GM23338 (cell line): ENCODE data around the gene PUS1. TPM values are rescaled to one million over a fixed set of nuclear protein-coding genes. Genes with fewer than 3 reads are reported as not detected.

Source experiments
- ATAC-seq: fragments of 200-7000 bp; cut with Tn5 transposase; 3 replicates; pipeline ENCODE4 v1.9.1; 2020
- DNase-seq: peaks from one replicate; pipeline ENCODE4 v3.0.0-alpha.2; 2015; ENCODE audit warnings: low spot score
- H2AFZ ChIP-seq: fragments of 200-600 bp; sonication (generic); 2 replicates; pipeline ENCODE4 v1.8.0; 2016; ENCODE audit warnings: antibody characterized with exemption, mild to moderate bottlenecking, moderate library complexity
- H3F3A ChIP-seq: fragments of 200-600 bp; sonication (generic); replicated peaks from 2 replicates; pipeline ENCODE4 v1.8.0; 2017; ENCODE audit warnings: antibody characterized with exemption, mixed run types, low read depth
- H3K27ac ChIP-seq: fragments of 200-600 bp; sonication (generic); 2 replicates; pipeline ENCODE4 v1.6.1; 2016; ENCODE audit warnings: low read depth
- H3K27me3 ChIP-seq: fragments of 200-600 bp; sonication (generic); 2 replicates; pipeline ENCODE4 v1.8.0; 2016; ENCODE audit warnings: mild to moderate bottlenecking, mixed run types, moderate library complexity; ENCODE audit not compliant: insufficient read depth
- H3K36me3 ChIP-seq: fragments of 200-600 bp; sonication (generic); 2 replicates; pipeline ENCODE4 v1.8.0; 2016; ENCODE audit warnings: mild to moderate bottlenecking; ENCODE audit not compliant: insufficient read depth
- H3K4me1 ChIP-seq: fragments of 200-600 bp; sonication (generic); 2 replicates; pipeline ENCODE4 v1.8.0; 2016; ENCODE audit warnings: mild to moderate bottlenecking, moderate library complexity; ENCODE audit not compliant: insufficient read depth
- H3K4me2 ChIP-seq: fragments of 200-600 bp; sonication (generic); 2 replicates; pipeline ENCODE4 v1.7.1; 2017; ENCODE audit warnings: mixed run types
- H3K4me3 ChIP-seq: fragments of 200-600 bp; sonication (generic); 2 replicates; pipeline ENCODE4 v1.6.1; 2016; ENCODE audit warnings: mixed run types
- H3K79me2 ChIP-seq: fragments of 200-600 bp; sonication (generic); replicated peaks from 2 replicates; pipeline ENCODE4 v1.8.0; 2017; ENCODE audit warnings: mild to moderate bottlenecking; ENCODE audit not compliant: insufficient read depth
- H3K9me2 ChIP-seq: fragments of 200-600 bp; sonication (generic); 2 replicates; pipeline ENCODE4 v1.8.0; 2017; ENCODE audit not compliant: insufficient read depth
- H4K20me1 ChIP-seq: fragments of 200-600 bp; sonication (generic); replicated peaks from 2 replicates; pipeline ENCODE4 v1.8.0; 2017; ENCODE audit warnings: mild to moderate bottlenecking; ENCODE audit not compliant: insufficient read depth
- H3K27ac Mint-ChIP-seq: 2 replicates; pipeline ENCODE4 v1.8.0; 2020; ENCODE audit warnings: inconsistent platforms, mild to moderate bottlenecking, moderate library complexity, mixed read lengths
- H3K27me3 Mint-ChIP-seq: 3 replicates; pipeline ENCODE4 v1.8.0; 2022; ENCODE audit warnings: low read depth, mild to moderate bottlenecking, moderate library complexity, mixed read lengths, inconsistent platforms; ENCODE audit not compliant: insufficient read depth, poor library complexity
- H3K36me3 Mint-ChIP-seq: 3 replicates; pipeline ENCODE4 v1.8.0; 2021; ENCODE audit warnings: low read depth, mild to moderate bottlenecking, inconsistent platforms, moderate library complexity, mixed read lengths
- H3K4me1 Mint-ChIP-seq: 3 replicates; pipeline ENCODE4 v1.8.0; 2020; ENCODE audit warnings: mild to moderate bottlenecking, inconsistent platforms, mixed read lengths
- H3K4me3 Mint-ChIP-seq: 3 replicates; pipeline ENCODE4 v1.8.0; 2021; ENCODE audit warnings: moderate library complexity, mild to moderate bottlenecking, inconsistent platforms, mixed read lengths
- H3K9me3 Mint-ChIP-seq: 3 replicates; pipeline ENCODE4 v1.8.0; 2020; ENCODE audit warnings: moderate library complexity, mild to moderate bottlenecking, inconsistent platforms, mixed read lengths
- CREB1 ChIP-seq: fragments of 250-450 bp; sonication (Bioruptor Pico); IDR thresholded peaks from 2 replicates; pipeline ENCODE4 v1.5.0; 2020; ENCODE audit warnings: low read depth, mild to moderate bottlenecking, moderate library complexity
- EZH2 ChIP-seq: fragments of 200-600 bp; sonication (generic); IDR thresholded peaks from one replicate; pipeline ENCODE4 v1.8.0; 2017; ENCODE audit warnings: antibody characterized with exemption, mild to moderate bottlenecking, low read depth; ENCODE audit not compliant: unreplicated experiment
- EZH2phosphoT487 ChIP-seq: fragments of 200-600 bp; sonication (generic); IDR thresholded peaks from one replicate; pipeline ENCODE4 v1.8.1; 2018; ENCODE audit warnings: antibody characterized with exemption; ENCODE audit not compliant: unreplicated experiment
- JUNB ChIP-seq: IDR thresholded peaks from one replicate; pipeline ENCODE4 v1.6.1; 2016; ENCODE audit warnings: antibody characterized with exemption; ENCODE audit not compliant: unreplicated experiment
- NANOG ChIP-seq: IDR thresholded peaks from 2 replicates; pipeline ENCODE4 v1.6.1; 2016; ENCODE audit warnings: antibody characterized with exemption, borderline replicate concordance
- POLR2AphosphoS5 ChIP-seq: IDR thresholded peaks from 2 replicates; pipeline ENCODE4 v1.6.1; 2016; ENCODE audit warnings: antibody characterized with exemption, low read depth
- STAT1 ChIP-seq: IDR thresholded peaks from one replicate; pipeline ENCODE4 v1.6.1; 2016; ENCODE audit warnings: antibody characterized with exemption; ENCODE audit not compliant: unreplicated experiment
- ZNF114 ChIP-seq: fragments of 250-450 bp; sonication (Bioruptor Pico); IDR thresholded peaks from 2 replicates; pipeline ENCODE4 v1.5.0; 2020; ENCODE audit warnings: mild to moderate bottlenecking, moderate library complexity
- ZNF331 ChIP-seq: fragments of 250-450 bp; sonication (Bioruptor Pico); IDR thresholded peaks from 2 replicates; pipeline ENCODE4 v1.5.0; 2020; ENCODE audit warnings: low read depth, mild to moderate bottlenecking, moderate library complexity
- polyA plus RNA-seq: library from polyadenylated mRNA; unstranded; fragments of >200 nt; fragmentation: Nextera tagmentation; extraction: Ambion mirVana; gene quantifications from 2 replicates; pipeline ENCODE4 v1.2.1, GENCODE V29; 2016
- total RNA-seq: library from RNA; depleted of rRNA; stranded (reverse); fragments of >200 nt; shearing (Covaris generic); gene quantifications from 2 replicates; pipeline ENCODE4 v1.2.3, GENCODE V29; 2014
- TF ChIP-seq, protein P1 (sequence below): IDR thresholded peaks from 2 replicates; pipeline ENCODE4 v1.6.1; 2016; ENCODE audit warnings: antibody characterized with exemption
- TF ChIP-seq, protein P2 (sequence below), 2 experiments: fragments of 200-600 bp in 1 of 2; sonication (generic) in 1 of 2; conservative IDR thresholded peaks; 2 replicates each; pipeline versions ENCODE4 v1.5.1 to v1.6.1; 2016 to 2017; ENCODE audit warnings: antibody characterized with exemption in 2 of 2, low read depth in 2 of 2, mild to moderate bottlenecking in 2 of 2, moderate library complexity in 1 of 2
- TF ChIP-seq, protein P3 (sequence below): fragments of 250-450 bp; sonication (Bioruptor Pico); IDR thresholded peaks from 2 replicates; pipeline ENCODE4 v1.5.0; 2020; ENCODE audit warnings: mild to moderate bottlenecking, moderate library complexity
- TF ChIP-seq, protein P4 (sequence below): IDR thresholded peaks from one replicate; pipeline ENCODE4 v1.6.1; 2018; ENCODE audit warnings: antibody characterized with exemption; ENCODE audit not compliant: unreplicated experiment

The PUS1 gene
- total and polyA plus RNA-seq, 2 experiments from 2014 or later: 52.4 to 73.0 TPM

DNA sequence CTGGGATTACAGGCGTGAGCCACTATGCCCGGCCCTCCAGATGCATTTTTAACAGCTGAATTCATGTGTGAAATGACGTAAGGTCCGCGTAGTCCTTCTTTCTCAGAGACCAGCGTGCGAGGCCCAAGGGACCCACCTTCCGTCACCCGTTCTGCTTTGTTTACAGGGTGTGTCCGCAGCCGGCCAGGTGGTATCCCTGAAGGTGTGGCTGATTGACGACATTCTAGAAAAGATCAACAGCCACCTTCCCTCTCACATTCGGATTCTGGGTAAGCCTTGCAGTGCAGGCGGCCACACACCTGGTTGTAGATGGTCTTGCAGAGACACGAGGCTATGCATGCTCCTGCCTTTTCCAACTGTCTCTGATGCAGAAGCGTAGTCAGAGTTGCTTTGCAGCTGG, 9.9 kb downstream of the PUS1 start:
- Histone ChIP-seq H3K4me3 (no peak overlapping the region), H3K79me2 (no peaks in the 10 kb centered on the region; the same call in 1 of the 2 replicates), H3K4me1 (no peaks in the 10 kb centered on the region), H2AFZ (no peak overlapping the region), H3K27me3 (no peaks in the 10 kb centered on the region), H3K9me2 (no peaks in the 10 kb centered on the region), H3K4me2 (no peak overlapping the region), H3K27ac (peak overlapping the region; percentile 45; the same call in 1 of the 2 replicates), H3K36me3 (peaks cover 48% of the 10 kb centered on the region), H3F3A (peaks cover 3% of the 10 kb centered on the region; the same call in 1 of the 2 replicates), H4K20me1 (peaks cover 9% of the 10 kb centered on the region; the same call in 1 of the 2 replicates)
- H3K4me3 Mint-ChIP-seq: no peak overlapping the region
- peaks cover 8% of the 10 kb centered on the region for H3K27me3 Mint-ChIP-seq
- DNase-seq: no peak
- TF ChIP-seq CREB1 (no peak), EZH2 (no peak), STAT1 (no peak), ZNF114 (CRISPR knock-in tag) (no peak), EZH2phosphoT487 (no peak), NANOG (no peak), JUNB (no peak), ZNF331 (CRISPR knock-in tag) (no peak), POLR2AphosphoS5 (no peak)
- TF ChIP-seq, protein P1, sequence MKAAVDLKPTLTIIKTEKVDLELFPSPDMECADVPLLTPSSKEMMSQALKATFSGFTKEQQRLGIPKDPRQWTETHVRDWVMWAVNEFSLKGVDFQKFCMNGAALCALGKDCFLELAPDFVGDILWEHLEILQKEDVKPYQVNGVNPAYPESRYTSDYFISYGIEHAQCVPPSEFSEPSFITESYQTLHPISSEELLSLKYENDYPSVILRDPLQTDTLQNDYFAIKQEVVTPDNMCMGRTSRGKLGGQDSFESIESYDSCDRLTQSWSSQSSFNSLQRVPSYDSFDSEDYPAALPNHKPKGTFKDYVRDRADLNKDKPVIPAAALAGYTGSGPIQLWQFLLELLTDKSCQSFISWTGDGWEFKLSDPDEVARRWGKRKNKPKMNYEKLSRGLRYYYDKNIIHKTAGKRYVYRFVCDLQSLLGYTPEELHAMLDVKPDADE: no peak
- TF ChIP-seq, protein P2, sequence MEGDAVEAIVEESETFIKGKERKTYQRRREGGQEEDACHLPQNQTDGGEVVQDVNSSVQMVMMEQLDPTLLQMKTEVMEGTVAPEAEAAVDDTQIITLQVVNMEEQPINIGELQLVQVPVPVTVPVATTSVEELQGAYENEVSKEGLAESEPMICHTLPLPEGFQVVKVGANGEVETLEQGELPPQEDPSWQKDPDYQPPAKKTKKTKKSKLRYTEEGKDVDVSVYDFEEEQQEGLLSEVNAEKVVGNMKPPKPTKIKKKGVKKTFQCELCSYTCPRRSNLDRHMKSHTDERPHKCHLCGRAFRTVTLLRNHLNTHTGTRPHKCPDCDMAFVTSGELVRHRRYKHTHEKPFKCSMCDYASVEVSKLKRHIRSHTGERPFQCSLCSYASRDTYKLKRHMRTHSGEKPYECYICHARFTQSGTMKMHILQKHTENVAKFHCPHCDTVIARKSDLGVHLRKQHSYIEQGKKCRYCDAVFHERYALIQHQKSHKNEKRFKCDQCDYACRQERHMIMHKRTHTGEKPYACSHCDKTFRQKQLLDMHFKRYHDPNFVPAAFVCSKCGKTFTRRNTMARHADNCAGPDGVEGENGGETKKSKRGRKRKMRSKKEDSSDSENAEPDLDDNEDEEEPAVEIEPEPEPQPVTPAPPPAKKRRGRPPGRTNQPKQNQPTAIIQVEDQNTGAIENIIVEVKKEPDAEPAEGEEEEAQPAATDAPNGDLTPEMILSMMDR (conservative IDR thresholded peaks at IDR 0.05; ENCODE audit: low read depth in 2 of 2): no peak
- TF ChIP-seq, protein P3, sequence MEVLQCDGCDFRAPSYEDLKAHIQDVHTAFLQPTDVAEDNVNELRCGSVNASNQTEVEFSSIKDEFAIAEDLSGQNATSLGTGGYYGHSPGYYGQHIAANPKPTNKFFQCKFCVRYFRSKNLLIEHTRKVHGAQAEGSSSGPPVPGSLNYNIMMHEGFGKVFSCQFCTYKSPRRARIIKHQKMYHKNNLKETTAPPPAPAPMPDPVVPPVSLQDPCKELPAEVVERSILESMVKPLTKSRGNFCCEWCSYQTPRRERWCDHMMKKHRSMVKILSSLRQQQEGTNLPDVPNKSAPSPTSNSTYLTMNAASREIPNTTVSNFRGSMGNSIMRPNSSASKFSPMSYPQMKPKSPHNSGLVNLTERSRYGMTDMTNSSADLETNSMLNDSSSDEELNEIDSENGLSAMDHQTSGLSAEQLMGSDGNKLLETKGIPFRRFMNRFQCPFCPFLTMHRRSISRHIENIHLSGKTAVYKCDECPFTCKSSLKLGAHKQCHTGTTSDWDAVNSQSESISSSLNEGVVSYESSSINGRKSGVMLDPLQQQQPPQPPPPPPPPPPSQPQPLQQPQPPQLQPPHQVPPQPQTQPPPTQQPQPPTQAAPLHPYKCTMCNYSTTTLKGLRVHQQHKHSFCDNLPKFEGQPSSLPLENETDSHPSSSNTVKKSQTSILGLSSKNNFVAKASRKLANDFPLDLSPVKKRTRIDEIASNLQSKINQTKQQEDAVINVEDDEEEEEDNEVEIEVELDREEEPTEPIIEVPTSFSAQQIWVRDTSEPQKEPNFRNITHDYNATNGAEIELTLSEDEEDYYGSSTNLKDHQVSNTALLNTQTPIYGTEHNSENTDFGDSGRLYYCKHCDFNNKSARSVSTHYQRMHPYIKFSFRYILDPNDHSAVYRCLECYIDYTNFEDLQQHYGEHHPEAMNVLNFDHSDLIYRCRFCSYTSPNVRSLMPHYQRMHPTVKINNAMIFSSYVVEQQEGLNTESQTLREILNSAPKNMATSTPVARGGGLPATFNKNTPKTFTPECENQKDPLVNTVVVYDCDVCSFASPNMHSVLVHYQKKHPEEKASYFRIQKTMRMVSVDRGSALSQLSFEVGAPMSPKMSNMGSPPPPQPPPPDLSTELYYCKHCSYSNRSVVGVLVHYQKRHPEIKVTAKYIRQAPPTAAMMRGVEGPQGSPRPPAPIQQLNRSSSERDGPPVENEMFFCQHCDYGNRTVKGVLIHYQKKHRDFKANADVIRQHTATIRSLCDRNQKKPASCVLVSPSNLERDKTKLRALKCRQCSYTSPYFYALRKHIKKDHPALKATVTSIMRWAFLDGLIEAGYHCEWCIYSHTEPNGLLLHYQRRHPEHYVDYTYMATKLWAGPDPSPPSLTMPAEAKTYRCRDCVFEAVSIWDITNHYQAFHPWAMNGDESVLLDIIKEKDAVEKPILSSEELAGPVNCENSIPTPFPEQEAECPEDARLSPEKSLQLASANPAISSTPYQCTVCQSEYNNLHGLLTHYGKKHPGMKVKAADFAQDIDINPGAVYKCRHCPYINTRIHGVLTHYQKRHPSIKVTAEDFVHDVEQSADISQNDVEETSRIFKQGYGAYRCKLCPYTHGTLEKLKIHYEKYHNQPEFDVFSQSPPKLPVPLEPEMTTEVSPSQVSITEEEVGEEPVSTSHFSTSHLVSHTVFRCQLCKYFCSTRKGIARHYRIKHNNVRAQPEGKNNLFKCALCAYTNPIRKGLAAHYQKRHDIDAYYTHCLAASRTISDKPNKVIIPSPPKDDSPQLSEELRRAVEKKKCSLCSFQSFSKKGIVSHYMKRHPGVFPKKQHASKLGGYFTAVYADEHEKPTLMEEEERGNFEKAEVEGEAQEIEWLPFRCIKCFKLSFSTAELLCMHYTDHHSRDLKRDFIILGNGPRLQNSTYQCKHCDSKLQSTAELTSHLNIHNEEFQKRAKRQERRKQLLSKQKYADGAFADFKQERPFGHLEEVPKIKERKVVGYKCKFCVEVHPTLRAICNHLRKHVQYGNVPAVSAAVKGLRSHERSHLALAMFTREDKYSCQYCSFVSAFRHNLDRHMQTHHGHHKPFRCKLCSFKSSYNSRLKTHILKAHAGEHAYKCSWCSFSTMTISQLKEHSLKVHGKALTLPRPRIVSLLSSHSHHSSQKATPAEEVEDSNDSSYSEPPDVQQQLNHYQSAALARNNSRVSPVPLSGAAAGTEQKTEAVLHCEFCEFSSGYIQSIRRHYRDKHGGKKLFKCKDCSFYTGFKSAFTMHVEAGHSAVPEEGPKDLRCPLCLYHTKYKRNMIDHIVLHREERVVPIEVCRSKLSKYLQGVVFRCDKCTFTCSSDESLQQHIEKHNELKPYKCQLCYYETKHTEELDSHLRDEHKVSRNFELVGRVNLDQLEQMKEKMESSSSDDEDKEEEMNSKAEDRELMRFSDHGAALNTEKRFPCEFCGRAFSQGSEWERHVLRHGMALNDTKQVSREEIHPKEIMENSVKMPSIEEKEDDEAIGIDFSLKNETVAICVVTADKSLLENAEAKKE (CRISPR knock-in tag): no peak
- TF ChIP-seq, protein P4, sequence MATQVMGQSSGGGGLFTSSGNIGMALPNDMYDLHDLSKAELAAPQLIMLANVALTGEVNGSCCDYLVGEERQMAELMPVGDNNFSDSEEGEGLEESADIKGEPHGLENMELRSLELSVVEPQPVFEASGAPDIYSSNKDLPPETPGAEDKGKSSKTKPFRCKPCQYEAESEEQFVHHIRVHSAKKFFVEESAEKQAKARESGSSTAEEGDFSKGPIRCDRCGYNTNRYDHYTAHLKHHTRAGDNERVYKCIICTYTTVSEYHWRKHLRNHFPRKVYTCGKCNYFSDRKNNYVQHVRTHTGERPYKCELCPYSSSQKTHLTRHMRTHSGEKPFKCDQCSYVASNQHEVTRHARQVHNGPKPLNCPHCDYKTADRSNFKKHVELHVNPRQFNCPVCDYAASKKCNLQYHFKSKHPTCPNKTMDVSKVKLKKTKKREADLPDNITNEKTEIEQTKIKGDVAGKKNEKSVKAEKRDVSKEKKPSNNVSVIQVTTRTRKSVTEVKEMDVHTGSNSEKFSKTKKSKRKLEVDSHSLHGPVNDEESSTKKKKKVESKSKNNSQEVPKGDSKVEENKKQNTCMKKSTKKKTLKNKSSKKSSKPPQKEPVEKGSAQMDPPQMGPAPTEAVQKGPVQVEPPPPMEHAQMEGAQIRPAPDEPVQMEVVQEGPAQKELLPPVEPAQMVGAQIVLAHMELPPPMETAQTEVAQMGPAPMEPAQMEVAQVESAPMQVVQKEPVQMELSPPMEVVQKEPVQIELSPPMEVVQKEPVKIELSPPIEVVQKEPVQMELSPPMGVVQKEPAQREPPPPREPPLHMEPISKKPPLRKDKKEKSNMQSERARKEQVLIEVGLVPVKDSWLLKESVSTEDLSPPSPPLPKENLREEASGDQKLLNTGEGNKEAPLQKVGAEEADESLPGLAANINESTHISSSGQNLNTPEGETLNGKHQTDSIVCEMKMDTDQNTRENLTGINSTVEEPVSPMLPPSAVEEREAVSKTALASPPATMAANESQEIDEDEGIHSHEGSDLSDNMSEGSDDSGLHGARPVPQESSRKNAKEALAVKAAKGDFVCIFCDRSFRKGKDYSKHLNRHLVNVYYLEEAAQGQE: no peak
- no peak for ATAC-seq
- no peaks in the 10 kb centered on the region for H3K4me1 Mint-ChIP-seq
- H3K36me3 Mint-ChIP-seq: peaks cover 94% of the 10 kb centered on the region
- no peaks in the 10 kb centered on the region; the same call in 2 of the 3 replicates for H3K9me3 Mint-ChIP-seq
- H3K27ac Mint-ChIP-seq: 0 out of 2 replicates have a peak overlapping the region, but pooled peaks have one; percentile 40
